Measurements from ENCODE around the gene BCAS3. TPM values are rescaled to one million over a fixed set of nuclear protein-coding genes. Genes with fewer than 3 reads are reported as not detected.

BCAS3 gene
- polyA plus RNA-seq, 1 donor from 2014 or later: 21.6 TPM

GRCh38 chr17:61343576-61343975 is 665.9 kb downstream of the BCAS3 start:
- no peaks in the 10 kb centered on the region for H3K36me3 ChIP-seq (ENCODE audit: insufficient read depth, low read length)
- H3K27me3 ChIP-seq (ENCODE audit: insufficient read depth, low read depth, low read length): no peaks in the 10 kb centered on the region
- no peaks in the 10 kb centered on the region for H4K20me1 ChIP-seq (ENCODE audit: insufficient read depth)
- H3K9me2 ChIP-seq (ENCODE audit: insufficient read depth, low read length): no peaks in the 10 kb centered on the region
- H3K4me3 ChIP-seq (ENCODE audit: low read length): no peak overlapping the region
- H3F3A ChIP-seq (ENCODE audit: insufficient read depth, low read length, poor library complexity, severe bottlenecking): no peaks in the 10 kb centered on the region
- no peaks in the 10 kb centered on the region for H3K79me2 ChIP-seq (replicated peaks; ENCODE audit: insufficient read depth, low read length)
- no peak for TF ChIP-seq RAD21 (conservative IDR thresholded peaks at IDR 0.05)
- no peak for TF ChIP-seq POLR2AphosphoS5 (IDR thresholded peaks at IDR 0.05)
- no peak for TF ChIP-seq TAF1 (IDR thresholded peaks at IDR 0.05; ENCODE audit: low read depth)
- no peak for TF ChIP-seq REST (IDR thresholded peaks at IDR 0.05; ENCODE audit: borderline replicate concordance)
- no peak for TF ChIP-seq MXI1 (conservative IDR thresholded peaks at IDR 0.05; ENCODE audit: poor library complexity, severe bottlenecking)
- no peak for TF ChIP-seq EZH2 (IDR thresholded peaks at IDR 0.05; ENCODE audit: borderline replicate concordance, insufficient read depth, low read length, poor library complexity, severe bottlenecking)
- TF ChIP-seq CTCF (IDR thresholded peaks at IDR 0.05; ENCODE audit: poor library complexity, severe bottlenecking): no peak
- TF ChIP-seq EP300 (conservative IDR thresholded peaks at IDR 0.05; ENCODE audit: poor library complexity, severe bottlenecking): no peak
- no peak for TF ChIP-seq SMC3 (conservative IDR thresholded peaks at IDR 0.05; ENCODE audit: poor library complexity)
- no peak overlapping the region for H3K4me2 ChIP-seq (ENCODE audit: low read length)
- no peak overlapping the region for H3K9ac ChIP-seq (ENCODE audit: low read length)
- no peak overlapping the region for H2AFZ ChIP-seq (ENCODE audit: low read depth, low read length)
- H3K9me3 ChIP-seq (ENCODE audit: low read length): no peaks in the 10 kb centered on the region
- no peak overlapping the region for H3K27ac ChIP-seq (ENCODE audit: low read length)

GRCh38 chr17:61345061-61345460 is 667.4 kb downstream of the BCAS3 start:
- no peaks in the 10 kb centered on the region for H3K27me3 ChIP-seq (ENCODE audit: insufficient read depth, low read depth, low read length)
- no peak overlapping the region for H3K9ac ChIP-seq (ENCODE audit: low read length)
- H4K20me1 ChIP-seq (ENCODE audit: insufficient read depth): no peaks in the 10 kb centered on the region
- H2AFZ ChIP-seq (ENCODE audit: low read depth, low read length): no peak overlapping the region
- no peaks in the 10 kb centered on the region for H3K79me2 ChIP-seq (replicated peaks; ENCODE audit: insufficient read depth, low read length)
- H3K4me3 ChIP-seq (ENCODE audit: low read length): no peak overlapping the region
- H3F3A ChIP-seq (ENCODE audit: insufficient read depth, low read length, poor library complexity, severe bottlenecking): no peaks in the 10 kb centered on the region
- H3K9me2 ChIP-seq (ENCODE audit: insufficient read depth, low read length): no peaks in the 10 kb centered on the region
- no peak for TF ChIP-seq REST (IDR thresholded peaks at IDR 0.05; ENCODE audit: borderline replicate concordance)
- no peak for TF ChIP-seq EZH2 (IDR thresholded peaks at IDR 0.05; ENCODE audit: borderline replicate concordance, insufficient read depth, low read length, poor library complexity, severe bottlenecking)
- TF ChIP-seq POLR2AphosphoS5 (IDR thresholded peaks at IDR 0.05): no peak
- TF ChIP-seq MXI1 (conservative IDR thresholded peaks at IDR 0.05; ENCODE audit: poor library complexity, severe bottlenecking): no peak
- no peak for TF ChIP-seq EP300 (conservative IDR thresholded peaks at IDR 0.05; ENCODE audit: poor library complexity, severe bottlenecking)
- TF ChIP-seq TAF1 (IDR thresholded peaks at IDR 0.05; ENCODE audit: low read depth): no peak
- no peak for TF ChIP-seq CTCF (IDR thresholded peaks at IDR 0.05; ENCODE audit: poor library complexity, severe bottlenecking)
- TF ChIP-seq SMC3 (conservative IDR thresholded peaks at IDR 0.05; ENCODE audit: poor library complexity): no peak
- no peak for TF ChIP-seq RAD21 (conservative IDR thresholded peaks at IDR 0.05)
- no peaks in the 10 kb centered on the region for H3K36me3 ChIP-seq (ENCODE audit: insufficient read depth, low read length)
- no peak overlapping the region for H3K27ac ChIP-seq (ENCODE audit: low read length)
- H3K9me3 ChIP-seq (ENCODE audit: low read length): no peaks in the 10 kb centered on the region
- no peak overlapping the region for H3K4me2 ChIP-seq (ENCODE audit: low read length)
